SK-N-SH (cell line): ENCODE data around the gene HEG1. TPM values are rescaled to one million over a fixed set of nuclear protein-coding genes. Genes with fewer than 3 reads are reported as not detected.

Experiments
- CTCF ChIA-PET: fragments of 300-600, 350-600 bp; formaldehyde crosslinking; extraction: SDS; loops from one replicate; lab custom pipeline; 2021; lab: Yijun Ruan, JAX
- POLR2A ChIA-PET: fragments of 350-600 bp; sonication (Branson Sonifier 250); formaldehyde crosslinking; extraction: SDS; loops from one replicate; lab custom pipeline; 2020; ENCODE audit warnings: antibody characterized with exemption, inconsistent platforms; lab: Yijun Ruan, JAX
- DNase-seq: peaks from one replicate; pipeline ENCODE4 v3.0.0; 2012
- H2AFZ ChIP-seq: fragments of 200-600 bp; sonication (generic); 2 replicates; pipeline ENCODE4 v1.8.1; 2016; ENCODE audit warnings: antibody characterized with exemption, mild to moderate bottlenecking, low read depth
- H3F3A ChIP-seq: fragments of 200-600 bp; sonication (generic); replicated peaks from 2 replicates; pipeline ENCODE3; 2016; ENCODE audit warnings: antibody characterized with exemption, mild to moderate bottlenecking; ENCODE audit not compliant: insufficient read depth
- H3K27ac ChIP-seq, 2 experiments: fragments of 200-500 bp in 1 of 2; fragments of 200-600 bp in 1 of 2; sonication (Bioruptor generic) in 1 of 2; sonication (generic), shearing (Covaris generic) in 1 of 2; 2 replicates each; pipeline versions ENCODE4 v1.5.1 to v1.6.1; 2014 to 2016; ENCODE audit warnings: low read depth in 2 of 2, inconsistent platforms in 1 of 2, low read length in 1 of 2, mild to moderate bottlenecking in 1 of 2, mixed read lengths in 1 of 2
- H3K27me3 ChIP-seq: fragments of 200-600 bp; sonication (generic), shearing (Covaris generic); 2 replicates; pipeline ENCODE4 v1.6.1; 2016; ENCODE audit warnings: mixed run types; ENCODE audit not compliant: insufficient read depth
- H3K36me3 ChIP-seq, 2 experiments: fragments of 200-500 bp in 1 of 2; fragments of 200-600 bp in 1 of 2; sonication (Bioruptor generic) in 1 of 2; sonication (generic) in 1 of 2; replicated peaks in 1 of 2; 2 replicates each; pipeline versions ENCODE3 to v1.5.1; 2014 to 2016; ENCODE audit warnings: low read length in 1 of 2, mild to moderate bottlenecking in 1 of 2; ENCODE audit not compliant: insufficient read depth in 2 of 2, control insufficient read depth in 1 of 2
- H3K4me1 ChIP-seq, 2 experiments: fragments of 200-500 bp in 1 of 2; fragments of 200-600 bp in 1 of 2; sonication (Bioruptor generic) in 1 of 2; sonication (generic), shearing (Covaris generic) in 1 of 2; 2 replicates each; pipeline versions ENCODE4 v1.5.1 to v1.6.1; 2014 to 2016; ENCODE audit warnings: low read depth in 1 of 2, low read length in 1 of 2, mixed run types in 1 of 2; ENCODE audit not compliant: insufficient read depth in 2 of 2, control insufficient read depth in 1 of 2
- H3K4me2 ChIP-seq: fragments of 200-600 bp; sonication (generic), shearing (Covaris generic); 2 replicates; pipeline ENCODE4 v1.6.1; 2017; ENCODE audit warnings: mixed run types
- H3K4me3 ChIP-seq, 2 experiments: fragments of 200-500 bp in 1 of 2; fragments of 200-600 bp in 1 of 2; sonication (Bioruptor generic) in 1 of 2; sonication (generic), shearing (Covaris generic) in 1 of 2; 2 replicates each; pipeline versions ENCODE4 v1.5.1 to v1.8.1; 2014 to 2016; ENCODE audit warnings: low read depth in 2 of 2, inconsistent platforms in 1 of 2, low read length in 1 of 2, mild to moderate bottlenecking in 1 of 2, mixed read lengths in 1 of 2, moderate library complexity in 1 of 2
- H3K79me2 ChIP-seq: fragments of 200-600 bp; sonication (generic); 2 replicates; pipeline ENCODE4 v1.8.1; 2017; ENCODE audit warnings: mild to moderate bottlenecking; ENCODE audit not compliant: insufficient read depth
- H3K9ac ChIP-seq: fragments of 200-600 bp; sonication (generic); 2 replicates; pipeline ENCODE4 v1.6.1; 2017; ENCODE audit warnings: mixed run types
- H3K9me2 ChIP-seq: fragments of 200-600 bp; sonication (generic); 2 replicates; pipeline ENCODE4 v1.6.1; 2017; ENCODE audit warnings: mixed run types
- H3K9me3 ChIP-seq: fragments of 200-600 bp; sonication (generic); 2 replicates; pipeline ENCODE4 v1.6.1; 2017; ENCODE audit warnings: mixed run types, mild to moderate bottlenecking, moderate library complexity
- H4K20me1 ChIP-seq: fragments of 200-600 bp; sonication (generic); 2 replicates; pipeline ENCODE4 v1.6.1; 2017; ENCODE audit warnings: mild to moderate bottlenecking, mixed run types; ENCODE audit not compliant: insufficient read depth
- EZH2phosphoT487 ChIP-seq: fragments of 200-600 bp; sonication (generic); IDR thresholded peaks from 2 replicates; pipeline ENCODE4 v1.6.1; 2017; ENCODE audit warnings: low read depth, mixed run types, mild to moderate bottlenecking, antibody characterized with exemption, moderate library complexity, borderline replicate concordance
- FOXJ3 ChIP-seq: sonication (generic); formaldehyde crosslinking; IDR thresholded peaks from 2 replicates; pipeline ENCODE4 v1.5.1; 2020; ENCODE audit warnings: mild to moderate bottlenecking, missing genetic modification reagents
- GABPA ChIP-seq: IDR thresholded peaks from 2 replicates; pipeline ENCODE4 v1.4.0; 2012; ENCODE audit warnings: low read depth, mild to moderate bottlenecking
- JUND ChIP-seq: IDR thresholded peaks from 2 replicates; pipeline ENCODE4 v1.4.0; 2012
- NFIC ChIP-seq: IDR thresholded peaks from 2 replicates; pipeline ENCODE4 v1.4.0; 2012; ENCODE audit warnings: borderline replicate concordance
- NRF1 ChIP-seq: IDR thresholded peaks from 2 replicates; pipeline ENCODE4 v1.6.1; 2012; ENCODE audit warnings: low read depth, mild to moderate bottlenecking, low read length
- POLR2AphosphoS5 ChIP-seq: IDR thresholded peaks from 2 replicates; pipeline ENCODE4 v1.6.1; 2012; ENCODE audit warnings: low read depth, low read length
- RFX5 ChIP-seq: IDR thresholded peaks from 2 replicates; pipeline ENCODE4 v1.6.1; 2012; ENCODE audit warnings: mild to moderate bottlenecking, improper control_type of control experiment, low read length
- RXRA ChIP-seq: IDR thresholded peaks from 2 replicates; pipeline ENCODE4 v1.4.0; 2012; ENCODE audit warnings: low read depth, mild to moderate bottlenecking, borderline replicate concordance
- SMC3 ChIP-seq: IDR thresholded peaks from 2 replicates; pipeline ENCODE4 v1.6.1; 2012; ENCODE audit warnings: low read depth, low read length, improper control_type of control experiment
- TAF1 ChIP-seq: IDR thresholded peaks from 2 replicates; pipeline ENCODE4 v1.6.1; 2012; ENCODE audit warnings: low read depth, mild to moderate bottlenecking, low read length, moderate library complexity, borderline replicate concordance
- TCF12 ChIP-seq: IDR thresholded peaks from 2 replicates; pipeline ENCODE4 v1.4.0; 2012
- YY1 ChIP-seq: IDR thresholded peaks from 2 replicates; pipeline ENCODE4 v1.4.0; 2012; ENCODE audit warnings: low read depth, mild to moderate bottlenecking
- WGBS: methylation state at CpG from one replicate; pipeline ENCODE4 v1.1.6; 2017; ENCODE audit warnings: low lambda C conversion rate; 5-methylcytosine and 5-hydroxymethylcytosine counted together
- polyA plus RNA-seq, 3 experiments: library from polyadenylated mRNA; depleted of rRNA; stranded (reverse); fragments of >200 nt; gene quantifications; 2 replicates each; pipeline ENCODE4 v1.2.3, GENCODE V29; 2012
- TF ChIP-seq, protein P1 (sequence below): IDR thresholded peaks from 2 replicates; pipeline ENCODE4 v1.4.0; 2012; ENCODE audit warnings: low read depth, borderline replicate concordance
- TF ChIP-seq, protein P2 (sequence below): IDR thresholded peaks from 2 replicates; pipeline ENCODE4; 2012
- TF ChIP-seq, protein P3 (sequence below): fragments of 150-350 bp; IDR thresholded peaks from 2 replicates; pipeline ENCODE4 v1.6.1; 2017; ENCODE audit warnings: antibody characterized with exemption, low read length, low read depth, borderline replicate concordance
- TF ChIP-seq, protein P4 (sequence below): fragments of 150-350 bp; IDR thresholded peaks from 2 replicates; pipeline ENCODE4 v1.6.1; 2016; ENCODE audit warnings: mild to moderate bottlenecking, low read depth, low read length
- TF ChIP-seq, protein P5 (sequence below): IDR thresholded peaks from 2 replicates; pipeline ENCODE4 v1.4.0; 2012; ENCODE audit warnings: low read depth

HEG1 gene
- polyA plus RNA-seq, 1 of the 3 experiments (the other 2 are of a cell fraction): 27.7 TPM

DNA sequence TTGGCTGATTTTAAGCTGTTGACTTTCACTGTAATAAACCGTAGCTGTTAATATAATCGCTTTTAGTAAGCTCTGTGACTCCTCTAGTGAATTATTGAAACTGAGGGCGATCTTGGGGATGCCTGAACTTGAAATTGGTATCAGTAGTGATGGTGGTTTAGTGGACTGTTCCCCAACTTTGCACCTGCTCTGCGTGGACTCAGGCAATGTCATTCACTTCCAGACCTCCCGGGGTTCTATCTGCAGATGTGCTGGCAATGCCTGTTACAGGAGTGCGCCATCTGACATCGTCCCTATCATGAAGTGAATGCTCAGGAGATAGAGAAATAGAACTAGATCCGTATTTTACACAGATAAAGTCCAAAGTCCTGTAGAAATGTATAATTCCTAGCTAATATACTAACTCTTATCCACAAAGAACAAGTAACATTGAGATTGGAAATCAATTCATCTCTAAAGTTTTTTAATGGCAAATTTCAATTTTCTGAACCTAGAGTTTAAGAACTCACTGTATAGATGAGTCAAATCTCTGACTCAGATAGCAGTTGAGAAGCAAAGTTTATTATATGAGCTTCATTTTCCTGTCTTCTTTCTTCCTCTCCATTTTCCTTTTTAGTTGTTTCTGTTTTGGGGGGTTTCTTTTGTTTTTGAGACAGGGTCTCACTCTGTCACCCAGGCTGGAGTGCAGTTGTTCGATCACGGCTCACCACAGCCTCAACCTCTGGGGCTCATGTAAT is 51.8 kb downstream of the HEG1 start:
- Histone ChIP-seq H3K4me3 (no peak overlapping the region), H3K79me2 (peaks cover 4% of the 10 kb centered on the region; the same call in 1 of the 2 replicates), H3K9me2 (no peaks in the 10 kb centered on the region), H3K27me3 (no peaks in the 10 kb centered on the region), H3K9ac (no peak overlapping the region), H3K27ac (no peak overlapping the region), H3K36me3 (peaks cover 69 to 79% of the 10 kb centered on the region in 2 experiments), H2AFZ (no peak overlapping the region), H3K4me2 (no peak overlapping the region), H3F3A (no peaks in the 10 kb centered on the region), H4K20me1 (no peaks in the 10 kb centered on the region), H3K4me1 (peaks cover 0 to 24% of the 10 kb centered on the region in 2 experiments; a peak in 2 of 4 replicates), H3K9me3 (no peaks in the 10 kb centered on the region)
- CTCF ChIA-PET: interaction anchor here (1.0 to 3.1 kb wide), 2 partner anchors 8 to 12 kb away, joined by 3 to 19 read pairs; no protein-coding TSS in a partner anchor
- POLR2A ChIA-PET: no interaction called here
- no peak for TF ChIP-seq RFX5
- TF ChIP-seq YY1: no peak
- no peak for TF ChIP-seq TAF1
- TF ChIP-seq RXRA: no peak
- no peak for TF ChIP-seq SMC3
- TF ChIP-seq, protein P1, sequence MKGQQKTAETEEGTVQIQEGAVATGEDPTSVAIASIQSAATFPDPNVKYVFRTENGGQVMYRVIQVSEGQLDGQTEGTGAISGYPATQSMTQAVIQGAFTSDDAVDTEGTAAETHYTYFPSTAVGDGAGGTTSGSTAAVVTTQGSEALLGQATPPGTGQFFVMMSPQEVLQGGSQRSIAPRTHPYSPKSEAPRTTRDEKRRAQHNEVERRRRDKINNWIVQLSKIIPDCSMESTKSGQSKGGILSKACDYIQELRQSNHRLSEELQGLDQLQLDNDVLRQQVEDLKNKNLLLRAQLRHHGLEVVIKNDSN: no peak
- TF ChIP-seq NFIC: no peak
- no peak for TF ChIP-seq TCF12
- TF ChIP-seq, protein P2, sequence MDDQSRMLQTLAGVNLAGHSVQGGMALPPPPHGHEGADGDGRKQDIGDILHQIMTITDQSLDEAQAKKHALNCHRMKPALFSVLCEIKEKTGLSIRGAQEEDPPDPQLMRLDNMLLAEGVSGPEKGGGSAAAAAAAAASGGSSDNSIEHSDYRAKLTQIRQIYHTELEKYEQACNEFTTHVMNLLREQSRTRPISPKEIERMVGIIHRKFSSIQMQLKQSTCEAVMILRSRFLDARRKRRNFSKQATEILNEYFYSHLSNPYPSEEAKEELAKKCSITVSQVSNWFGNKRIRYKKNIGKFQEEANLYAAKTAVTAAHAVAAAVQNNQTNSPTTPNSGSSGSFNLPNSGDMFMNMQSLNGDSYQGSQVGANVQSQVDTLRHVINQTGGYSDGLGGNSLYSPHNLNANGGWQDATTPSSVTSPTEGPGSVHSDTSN: no peak
- TF ChIP-seq, protein P3, sequence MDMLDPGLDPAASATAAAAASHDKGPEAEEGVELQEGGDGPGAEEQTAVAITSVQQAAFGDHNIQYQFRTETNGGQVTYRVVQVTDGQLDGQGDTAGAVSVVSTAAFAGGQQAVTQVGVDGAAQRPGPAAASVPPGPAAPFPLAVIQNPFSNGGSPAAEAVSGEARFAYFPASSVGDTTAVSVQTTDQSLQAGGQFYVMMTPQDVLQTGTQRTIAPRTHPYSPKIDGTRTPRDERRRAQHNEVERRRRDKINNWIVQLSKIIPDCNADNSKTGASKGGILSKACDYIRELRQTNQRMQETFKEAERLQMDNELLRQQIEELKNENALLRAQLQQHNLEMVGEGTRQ: no peak
- 90% methylated on average over 10 of the region's 10 CpGs for WGBS
- DNase-seq: no peak

DNA sequence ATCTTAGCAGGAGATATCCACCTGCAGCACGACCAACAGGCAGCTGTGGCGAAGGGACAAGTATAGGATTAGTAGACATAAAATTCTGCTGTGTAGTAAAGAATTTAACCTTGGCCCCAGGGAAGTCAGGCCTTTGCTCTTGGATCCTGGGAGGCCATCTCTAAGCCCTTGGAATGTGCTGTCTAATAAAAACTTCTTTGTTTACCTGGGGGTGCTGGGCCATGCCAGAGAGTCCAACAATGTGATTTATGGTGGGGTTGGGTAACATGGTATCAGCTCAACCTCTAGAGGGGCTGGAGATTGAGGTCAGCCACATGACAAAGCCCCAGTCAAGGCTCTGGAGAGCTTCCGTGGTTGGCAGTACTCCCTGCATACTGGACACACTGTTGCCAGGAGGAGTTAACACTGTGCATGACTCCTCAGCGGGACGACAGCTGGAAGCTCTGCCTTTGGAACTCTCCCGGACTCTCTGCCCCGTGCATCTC is 52.4 kb downstream of the HEG1 start:
- no peak overlapping the region for H2AFZ ChIP-seq
- no peak overlapping the region for H3K4me2 ChIP-seq
- POLR2A ChIA-PET: no interaction called here
- peaks cover 63 to 80% of the 10 kb centered on the region in 2 experiments for H3K36me3 ChIP-seq
- no peaks in the 10 kb centered on the region for H3K9me2 ChIP-seq
- WGBS: 100% methylated on average over 4 of the region's 7 CpGs
- peaks cover 4% of the 10 kb centered on the region; the same call in 1 of the 2 replicates for H3K79me2 ChIP-seq
- no peaks in the 10 kb centered on the region for H4K20me1 ChIP-seq
- peaks cover 0 to 30% of the 10 kb centered on the region in 2 experiments; a peak in 2 of 4 replicates for H3K4me1 ChIP-seq
- H3K9me3 ChIP-seq: no peaks in the 10 kb centered on the region
- no peaks in the 10 kb centered on the region for H3K27me3 ChIP-seq
- no peak overlapping the region for H3K27ac ChIP-seq
- H3K4me3 ChIP-seq: no peak overlapping the region
- H3K9ac ChIP-seq: no peak overlapping the region
- DNase-seq: no peak
- CTCF ChIA-PET: interaction anchor here (1.0 to 3.1 kb wide), 2 partner anchors 8 to 11 kb away, joined by 3 to 19 read pairs; no protein-coding TSS in a partner anchor
- TF ChIP-seq TAF1 (no peak), JUND (no peak), GABPA (no peak), RFX5 (no peak), RXRA (no peak), NRF1 (no peak), POLR2AphosphoS5 (no peak), EZH2phosphoT487 (no peak), TCF12 (no peak), NFIC (no peak), FOXJ3 (no peak)
- TF ChIP-seq, protein P4, sequence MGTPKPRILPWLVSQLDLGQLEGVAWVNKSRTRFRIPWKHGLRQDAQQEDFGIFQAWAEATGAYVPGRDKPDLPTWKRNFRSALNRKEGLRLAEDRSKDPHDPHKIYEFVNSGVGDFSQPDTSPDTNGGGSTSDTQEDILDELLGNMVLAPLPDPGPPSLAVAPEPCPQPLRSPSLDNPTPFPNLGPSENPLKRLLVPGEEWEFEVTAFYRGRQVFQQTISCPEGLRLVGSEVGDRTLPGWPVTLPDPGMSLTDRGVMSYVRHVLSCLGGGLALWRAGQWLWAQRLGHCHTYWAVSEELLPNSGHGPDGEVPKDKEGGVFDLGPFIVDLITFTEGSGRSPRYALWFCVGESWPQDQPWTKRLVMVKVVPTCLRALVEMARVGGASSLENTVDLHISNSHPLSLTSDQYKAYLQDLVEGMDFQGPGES: no peak
- TF ChIP-seq, protein P5, sequence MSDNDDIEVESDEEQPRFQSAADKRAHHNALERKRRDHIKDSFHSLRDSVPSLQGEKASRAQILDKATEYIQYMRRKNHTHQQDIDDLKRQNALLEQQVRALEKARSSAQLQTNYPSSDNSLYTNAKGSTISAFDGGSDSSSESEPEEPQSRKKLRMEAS: no peak
- TF ChIP-seq, all 33 proteins: peak for 0
- H3F3A ChIP-seq: no peaks in the 10 kb centered on the region
